Endothelial cell of umbilical vein (primary cell): Measurements from ENCODE around the gene CALN1. TPM values are rescaled to one million over a fixed set of nuclear protein-coding genes. Genes with fewer than 3 reads are reported as not detected.

Experiments
- BruUV-seq: library from RNA; stranded (reverse); fragments of 400-500 nt; replicated peaks from 2 replicates; lab custom pipeline; 2021; lab: Mats Ljungman, UMichigan
- CTCF ChIA-PET: fragments of 300-600, 350-600 bp; sonication (Branson Sonifier 250); formaldehyde crosslinking; loops from one replicate; lab custom pipeline; 2021; ENCODE audit warnings: antibody characterized with exemption, inconsistent platforms; lab: Charles Lee
- POLR2A ChIA-PET: fragments of 300-600, 350-600 bp; sonication (Branson Sonifier 250); formaldehyde crosslinking; loops from one replicate; lab custom pipeline; 2021; ENCODE audit warnings: antibody characterized with exemption, inconsistent platforms; lab: Charles Lee
- DNase-seq: peaks from one replicate; pipeline ENCODE4 v3.0.0-alpha.2; 2011; ENCODE audit warnings: low read depth, low spot score
- FAIRE-seq: peaks from 2 replicates; lab custom pipeline; 2011; peaks lifted over from hg19 to GRCh38; lab: Jason Lieb, UNC
- H2AFZ ChIP-seq: 2 replicates; pipeline ENCODE4 v1.6.0; 2012; ENCODE audit warnings: low read depth, low read length, control low read depth, inconsistent platforms
- H3K27ac ChIP-seq: 2 replicates; pipeline ENCODE4 v1.5.1; 2011; ENCODE audit warnings: low read depth, mild to moderate bottlenecking, control low read depth, low read length, moderate library complexity; ENCODE audit not compliant: insufficient read depth
- H3K27me3 ChIP-seq, 2 experiments: 2 replicates each; pipeline versions ENCODE4 v1.6.0 to v1.6.1; 2011; ENCODE audit warnings: low read length in 2 of 2, mixed read lengths in 1 of 2; ENCODE audit not compliant: control insufficient read depth in 2 of 2, insufficient read depth in 2 of 2
- H3K36me3 ChIP-seq, 2 experiments: 2 replicates in 1 of 2; 3 replicates in 1 of 2; pipeline ENCODE4 v1.5.1; 2011; ENCODE audit warnings: low read length in 2 of 2, mild to moderate bottlenecking in 1 of 2, moderate library complexity in 1 of 2; ENCODE audit not compliant: control insufficient read depth in 2 of 2, insufficient read depth in 2 of 2; ENCODE audit errors: extremely low read depth in 1 of 2
- H3K4me1 ChIP-seq: 3 replicates; pipeline ENCODE4 v1.5.1; 2011; ENCODE audit warnings: mild to moderate bottlenecking, low read length; ENCODE audit not compliant: control insufficient read depth, insufficient read depth; ENCODE audit errors: extremely low read depth
- H3K4me2 ChIP-seq: 2 replicates; pipeline ENCODE4 v1.6.1; 2011; ENCODE audit warnings: low read length, control low read depth, mixed read lengths; ENCODE audit not compliant: insufficient read depth
- H3K4me3 ChIP-seq, 3 experiments: fragments of 200-600 bp in 1 of 3; sonication (generic), shearing (Covaris generic) in 1 of 3; replicated peaks in 1 of 3; 2 replicates each; pipeline ENCODE4 v1.5.1; 2011 to 2016; ENCODE audit warnings: control low read depth in 3 of 3, low read length in 3 of 3, mild to moderate bottlenecking in 2 of 3, inconsistent platforms in 1 of 3, low read depth in 1 of 3, moderate library complexity in 1 of 3; ENCODE audit not compliant: insufficient read depth in 1 of 3
- H3K79me2 ChIP-seq: 2 replicates; pipeline ENCODE4 v1.6.0; 2012; ENCODE audit warnings: low read length, inconsistent platforms; ENCODE audit not compliant: control insufficient read depth, insufficient read depth
- H3K9ac ChIP-seq: replicated peaks from 2 replicates; pipeline ENCODE3; 2011; ENCODE audit warnings: low read length, control low read depth; ENCODE audit not compliant: insufficient read depth; ENCODE audit errors: extremely low read depth
- H3K9me1 ChIP-seq: replicated peaks from 3 replicates; pipeline ENCODE4 v1.6.0; 2011; ENCODE audit warnings: mild to moderate bottlenecking, low read length; ENCODE audit not compliant: control insufficient read depth, insufficient read depth; ENCODE audit errors: extremely low read depth
- H3K9me3 ChIP-seq: replicated peaks from 2 replicates; pipeline ENCODE4 v1.5.1; 2012; ENCODE audit warnings: low read length, inconsistent platforms; ENCODE audit not compliant: control insufficient read depth, insufficient read depth
- H4K20me1 ChIP-seq: replicated peaks from 2 replicates; pipeline ENCODE3; 2011; ENCODE audit warnings: mild to moderate bottlenecking, low read length; ENCODE audit not compliant: control insufficient read depth, insufficient read depth; ENCODE audit errors: extremely low read depth
- EZH2 ChIP-seq: IDR thresholded peaks from 2 replicates; pipeline ENCODE4 v1.6.1; 2012; ENCODE audit warnings: borderline replicate concordance, low read depth, mild to moderate bottlenecking, moderate library complexity, low read length, inconsistent platforms; ENCODE audit not compliant: severe bottlenecking
- FOS ChIP-seq: IDR thresholded peaks from 2 replicates; pipeline ENCODE4 v1.6.1; 2011; ENCODE audit warnings: mild to moderate bottlenecking, low read length, moderate library complexity, borderline replicate concordance; ENCODE audit not compliant: insufficient read depth
- GATA2 ChIP-seq: IDR thresholded peaks from 2 replicates; pipeline ENCODE4 v1.7.0; 2011; ENCODE audit warnings: low read depth, mild to moderate bottlenecking, moderate library complexity, mixed read lengths, low read length; ENCODE audit not compliant: insufficient read length, insufficient read depth
- JUN ChIP-seq: IDR thresholded peaks from 2 replicates; pipeline ENCODE4 v1.6.1; 2011; ENCODE audit warnings: borderline replicate concordance, low read depth; ENCODE audit not compliant: insufficient read length, insufficient read depth
- MYC ChIP-seq: IDR thresholded peaks from one replicate; pipeline ENCODE4 v1.6.1; 2011; ENCODE audit warnings: mild to moderate bottlenecking, low read depth, low read length
- POLR2A ChIP-seq: IDR thresholded peaks from 2 replicates; pipeline ENCODE4 v1.6.1; 2012; ENCODE audit warnings: low read depth, mild to moderate bottlenecking, control low read depth, low read length
- POLR2AphosphoS5 ChIP-seq: IDR thresholded peaks from 2 replicates; pipeline ENCODE4 v1.6.1; 2012; ENCODE audit warnings: low read depth, mild to moderate bottlenecking, control low read depth, low read length, moderate library complexity; ENCODE audit not compliant: insufficient read depth
- dilution Hi-C: fragments of 300-500 bp; cut with MboI; formaldehyde crosslinking; loops from one replicate; pipeline ENCODE4 v1.15.0; 2019; ENCODE audit warnings: low sequenced_read_pairs; ENCODE audit not compliant: extremely low pct_ligation_motif_present
- intact Hi-C: fragments of 100-400 bp; cut with micrococcal nuclease; formaldehyde crosslinking; loops from one replicate; pipeline ENCODE4 v1.10.0; 2022
- polyA plus RNA-seq, 4 experiments: library from polyadenylated mRNA; depleted of rRNA in 3 of 4; stranded (reverse) in 3 of 4; unstranded in 1 of 4; fragments of >200 nt; gene quantifications; 2 replicates each; pipeline versions ENCODE4 v1.2.1 to v1.2.3, GENCODE V29; 2011 to 2012; ENCODE audit warnings: missing spikeins in 1 of 4
- total RNA-seq: library from RNA; stranded (reverse); gene quantifications from 2 replicates; pipeline ENCODE4 v1.2.3, GENCODE V29; 2021
- TF ChIP-seq, protein P1 (sequence below), 2 donors: IDR thresholded peaks; 1 replicate in 1 of 2; 2 replicates in 1 of 2; pipeline ENCODE4 v1.5.1; 2011; ENCODE audit warnings: low read length in 2 of 2, mild to moderate bottlenecking in 2 of 2, moderate library complexity in 2 of 2, control low read depth in 1 of 2, inconsistent platforms in 1 of 2, low read depth in 1 of 2; ENCODE audit not compliant: insufficient read depth in 1 of 2; ENCODE audit errors: extremely low read depth in 1 of 2
- TF ChIP-seq, protein P2 (sequence below): IDR thresholded peaks from 2 replicates; pipeline ENCODE4 v1.6.1; 2011; ENCODE audit not compliant: insufficient read depth, insufficient read length

Gene CALN1
- total and polyA plus RNA-seq, 2 donors (not counting 3 experiments of a cell fraction or from before 2014, with no cell fraction given), result not detected

DNA sequence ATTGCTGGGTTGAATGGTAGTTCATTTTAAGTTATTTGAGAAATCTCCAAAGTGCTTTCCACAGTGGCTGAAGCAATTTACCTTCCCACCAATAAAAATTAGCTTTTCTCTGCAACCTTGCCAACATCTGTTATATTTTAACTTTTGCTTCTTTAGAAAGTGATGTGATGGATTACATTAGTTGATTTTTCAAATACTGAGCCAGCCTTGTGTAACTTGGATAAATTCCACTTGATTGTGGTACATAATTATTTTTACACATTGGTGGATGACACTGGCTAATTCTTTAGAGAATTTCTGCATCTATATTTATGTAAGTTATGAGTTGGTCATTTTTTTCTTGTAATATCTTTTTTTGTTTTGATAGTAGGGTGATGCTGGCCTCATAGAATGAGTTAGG lies 646.1 kb downstream of the CALN1 start:
- Histone ChIP-seq H2AFZ (no peak overlapping the region), H3K9ac (no peak overlapping the region), H3K36me3 (no peaks in the 10 kb centered on the region), H3K4me3 (no peak overlapping the region), H3K9me3 (peaks cover 2% of the 10 kb centered on the region), H3K9me1 (no peaks in the 10 kb centered on the region), H3K27ac (no peak overlapping the region), H4K20me1 (no peaks in the 10 kb centered on the region), H3K4me1 (no peaks in the 10 kb centered on the region), H3K4me2 (no peak overlapping the region), H3K79me2 (no peaks in the 10 kb centered on the region), H3K27me3 (no peaks in the 10 kb centered on the region)
- no peak for TF ChIP-seq GATA2
- TF ChIP-seq, protein P1, sequence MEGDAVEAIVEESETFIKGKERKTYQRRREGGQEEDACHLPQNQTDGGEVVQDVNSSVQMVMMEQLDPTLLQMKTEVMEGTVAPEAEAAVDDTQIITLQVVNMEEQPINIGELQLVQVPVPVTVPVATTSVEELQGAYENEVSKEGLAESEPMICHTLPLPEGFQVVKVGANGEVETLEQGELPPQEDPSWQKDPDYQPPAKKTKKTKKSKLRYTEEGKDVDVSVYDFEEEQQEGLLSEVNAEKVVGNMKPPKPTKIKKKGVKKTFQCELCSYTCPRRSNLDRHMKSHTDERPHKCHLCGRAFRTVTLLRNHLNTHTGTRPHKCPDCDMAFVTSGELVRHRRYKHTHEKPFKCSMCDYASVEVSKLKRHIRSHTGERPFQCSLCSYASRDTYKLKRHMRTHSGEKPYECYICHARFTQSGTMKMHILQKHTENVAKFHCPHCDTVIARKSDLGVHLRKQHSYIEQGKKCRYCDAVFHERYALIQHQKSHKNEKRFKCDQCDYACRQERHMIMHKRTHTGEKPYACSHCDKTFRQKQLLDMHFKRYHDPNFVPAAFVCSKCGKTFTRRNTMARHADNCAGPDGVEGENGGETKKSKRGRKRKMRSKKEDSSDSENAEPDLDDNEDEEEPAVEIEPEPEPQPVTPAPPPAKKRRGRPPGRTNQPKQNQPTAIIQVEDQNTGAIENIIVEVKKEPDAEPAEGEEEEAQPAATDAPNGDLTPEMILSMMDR (IDR thresholded peaks at IDR 0.05; ENCODE audit: extremely low read depth in 1 of 2, insufficient read depth in 1 of 2, low read depth in 1 of 2, low read length in 2 of 2), result no peak
- no peak for TF ChIP-seq FOS
- TF ChIP-seq POLR2A, result no peak
- TF ChIP-seq, protein P2, sequence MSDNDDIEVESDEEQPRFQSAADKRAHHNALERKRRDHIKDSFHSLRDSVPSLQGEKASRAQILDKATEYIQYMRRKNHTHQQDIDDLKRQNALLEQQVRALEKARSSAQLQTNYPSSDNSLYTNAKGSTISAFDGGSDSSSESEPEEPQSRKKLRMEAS, result no peak
- no peak for TF ChIP-seq EZH2
- FAIRE-seq (no peak), DNase-seq (no peak)
- ChIA-PET CTCF (no interaction called here), POLR2A (no interaction called here)
- dilution Hi-C loops, result no loop called here
- BruUV-seq, result no TSS peak
- intact Hi-C loops, result no loop called here

GRCh38 chr7:71761336-71761735 lies 650.8 kb downstream of the CALN1 start:
- H4K20me1 ChIP-seq, result no peaks in the 10 kb centered on the region
- no peaks in the 10 kb centered on the region for H3K9me3 ChIP-seq
- no peak overlapping the region for H3K4me3 ChIP-seq
- H3K9ac ChIP-seq, result no peak overlapping the region
- no peaks in the 10 kb centered on the region for H3K4me1 ChIP-seq
- ChIA-PET CTCF (no interaction called here), POLR2A (no interaction called here)
- dilution Hi-C loops, result no loop called here
- H3K27me3 ChIP-seq, result no peaks in the 10 kb centered on the region
- no peak overlapping the region for H3K27ac ChIP-seq
- no peak for DNase-seq
- no peak for FAIRE-seq
- no peaks in the 10 kb centered on the region for H3K79me2 ChIP-seq
- no peak overlapping the region for H2AFZ ChIP-seq
- no peak for TF ChIP-seq POLR2AphosphoS5
- no peak for TF ChIP-seq JUN
- TF ChIP-seq FOS, result no peak
- TF ChIP-seq, protein P2, result no peak
- no peak for TF ChIP-seq MYC
- no peak for TF ChIP-seq EZH2
- TF ChIP-seq POLR2A, result no peak
- no peak for TF ChIP-seq GATA2
- TF ChIP-seq, protein P1 (IDR thresholded peaks at IDR 0.05; ENCODE audit: extremely low read depth in 1 of 2, insufficient read depth in 1 of 2, low read depth in 1 of 2, low read length in 2 of 2), result no peak
- no peaks in the 10 kb centered on the region for H3K36me3 ChIP-seq
- H3K4me2 ChIP-seq, result no peak overlapping the region
- H3K9me1 ChIP-seq, result no peaks in the 10 kb centered on the region
- intact Hi-C loops, result no loop called here
- no TSS peak for BruUV-seq
